Parietal lobe (tissue), 2 donors: ENCODE results near the gene SLX4IP. TPM values are rescaled to one million over a fixed set of nuclear protein-coding genes. Genes with fewer than 3 reads are reported as not detected.

ENCODE experiments used
- small RNA-seq: library from RNA; depleted of rRNA; stranded (forward); fragments of <200 nt; gene quantifications from one replicate; pipeline ENCODE3, GENCODE V24; 2014; ENCODE audit warnings: low replicate concordance
- total RNA-seq: library from RNA; depleted of rRNA; stranded (reverse); fragments of >200 nt; gene quantifications from one replicate; pipeline ENCODE4 v1.2.3, GENCODE V29; 2014

SLX4IP gene
- total RNA-seq, result 7.8 TPM

DNA sequence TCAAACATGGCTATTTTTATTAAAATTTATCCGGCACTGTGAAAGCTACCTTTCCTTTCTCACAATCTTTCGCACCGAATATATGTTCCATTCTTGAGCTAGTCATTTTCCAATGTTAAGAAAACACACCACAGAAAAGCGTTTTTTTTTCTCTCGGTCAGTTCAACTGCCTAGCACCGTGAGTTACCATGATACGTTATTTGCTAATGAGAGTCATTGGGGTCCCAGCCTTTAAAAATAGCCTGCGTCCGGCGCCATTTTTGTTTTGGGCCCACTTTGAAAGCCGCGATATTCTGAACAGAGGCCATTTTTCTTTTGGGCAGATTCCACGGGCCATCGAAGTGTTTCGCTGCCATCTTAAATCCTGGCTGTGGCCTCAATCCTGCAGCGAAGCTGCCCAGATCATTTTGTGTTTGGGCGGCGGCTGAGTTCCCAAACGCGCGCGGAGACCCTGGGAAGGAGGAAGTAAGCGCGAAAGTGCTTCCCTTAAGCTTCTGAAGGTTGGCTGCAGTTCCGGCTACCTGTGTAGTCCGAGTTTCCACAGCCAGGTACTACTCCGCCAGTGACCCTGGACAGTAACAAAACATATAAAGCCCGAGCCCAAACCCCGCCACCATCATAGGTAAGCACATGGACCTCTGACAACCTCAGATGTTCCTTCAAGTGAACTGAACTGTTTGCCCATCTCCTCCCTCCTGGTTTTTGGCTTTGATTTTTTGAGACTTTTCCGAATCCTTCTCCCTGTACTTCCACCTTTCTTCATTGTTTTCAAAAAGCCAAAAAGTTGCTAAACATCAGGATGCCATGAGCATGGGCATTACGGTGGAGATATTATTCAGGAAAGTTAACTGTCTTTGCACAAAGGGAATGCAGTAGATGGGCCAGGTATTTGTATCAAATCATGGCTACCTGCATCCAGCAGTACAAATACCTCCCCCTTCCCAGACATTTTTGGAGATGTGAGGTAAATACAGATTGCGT lies at the start of gene SLX4IP:
Gene SLX4IP, plus strand, starts transcription at position 474 of the 981 bp plus-strand sequence. CDS start 22,900 bp downstream, outside the sequence.

DNA sequence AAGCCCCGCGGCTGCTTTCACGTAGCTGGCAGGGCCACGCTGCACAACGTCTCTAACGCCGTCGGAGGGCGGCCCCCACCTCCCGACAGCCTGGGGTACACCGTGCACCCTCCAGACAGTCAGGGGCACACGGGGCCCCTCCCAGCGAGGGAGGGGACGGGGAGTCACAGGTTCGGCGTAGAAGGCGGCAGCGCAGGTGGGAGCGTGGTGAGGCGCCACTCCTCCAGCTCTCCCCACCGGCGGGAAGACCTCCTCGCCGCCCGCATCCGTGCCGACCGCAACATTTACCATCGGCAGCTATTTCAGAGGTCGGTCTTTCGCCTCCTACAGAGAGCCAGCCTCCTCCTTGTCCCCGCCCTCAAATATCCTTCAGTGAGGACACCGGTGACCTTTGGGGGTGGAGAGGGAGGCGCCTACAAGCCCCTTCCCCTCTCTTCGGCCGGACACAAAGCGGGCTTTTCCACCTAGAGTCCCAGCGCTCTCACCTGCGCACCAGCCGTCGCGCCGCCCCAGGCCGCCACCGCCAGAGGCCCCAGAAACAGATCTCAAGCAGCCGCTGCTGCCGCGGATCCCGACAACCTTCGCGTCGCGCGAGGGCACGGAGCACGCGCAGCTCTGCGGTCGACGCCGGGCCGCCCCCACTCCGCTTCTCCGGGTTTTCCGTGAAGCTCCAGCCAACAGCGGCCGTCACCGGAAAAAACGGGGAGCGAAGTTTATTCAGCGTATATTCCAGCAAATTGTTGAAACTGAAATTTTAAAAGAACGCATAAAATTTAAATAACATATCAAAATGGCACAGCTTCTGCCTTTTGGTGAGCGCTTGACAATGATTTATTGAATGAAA lies 1.3 kb upstream of the SLX4IP start, which contains the start of gene MKKS:
Gene MKKS, minus strand, starts transcription at position 600 of the 844 bp plus-strand sequence. CDS start 20,708 bp downstream, outside the sequence.

DNA sequence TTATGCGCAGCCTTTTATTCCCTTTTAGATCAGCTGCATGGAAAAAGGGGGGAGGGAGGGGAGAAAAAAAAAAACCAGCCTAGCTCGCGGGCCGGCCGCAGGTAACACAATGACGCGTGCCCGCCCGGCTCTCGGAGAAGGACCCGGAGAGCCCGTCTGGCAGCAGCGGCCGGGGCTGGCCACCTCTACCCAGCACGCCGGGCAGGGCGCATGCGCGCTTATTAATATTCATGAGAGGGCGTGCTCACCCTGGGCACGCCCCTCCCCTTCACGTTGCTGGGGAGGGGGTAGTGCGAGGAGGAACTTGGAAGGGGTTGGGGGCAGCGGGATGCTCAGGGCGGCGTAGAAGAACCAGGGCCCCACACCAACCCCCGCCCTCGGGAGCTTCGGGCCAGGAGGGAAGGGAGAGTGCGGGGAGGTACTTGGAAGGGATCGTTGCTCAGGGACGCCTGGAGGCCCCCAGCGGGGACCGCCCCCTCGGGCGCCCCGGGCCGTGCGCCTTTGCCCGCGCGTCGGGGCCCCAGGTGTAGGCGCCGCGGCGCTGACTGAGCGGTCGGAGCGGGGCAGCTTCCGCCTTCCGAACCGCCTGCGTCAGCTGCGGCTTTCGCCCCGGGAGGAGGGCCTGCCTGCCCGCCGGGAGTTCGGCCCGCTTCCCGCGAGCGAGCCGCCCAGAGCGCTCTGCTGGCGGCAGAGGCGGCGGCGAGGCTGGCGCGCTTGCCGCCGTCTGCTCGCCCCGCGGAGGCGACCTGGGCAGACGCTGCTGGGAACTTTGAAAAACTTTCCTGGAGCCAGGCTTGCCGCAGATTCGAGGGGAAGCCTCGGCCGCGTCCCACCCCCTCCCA lies 239.0 kb downstream of the SLX4IP start, which contains the start of gene JAG1:
Gene JAG1, minus strand, starts transcription at position 158 of the 842 bp plus-strand sequence. CDS start 469 bp downstream, outside the sequence.

Small RNA genes within 50 kb of the gene (small RNA-seq; reads per million reads assigned to genes)
- not detected for gene MIR6870

Other genes starting within 250 kb of the SLX4IP start
- gene SNAP25, start 216.5 kb upstream of the SLX4IP start, total RNA-seq, result 100 TPM
- 24.1 TPM for gene MKKS, start 1.1 kb upstream of the SLX4IP start, total RNA-seq
- 33.8 TPM for gene JAG1, start 238.7 kb downstream of the SLX4IP start, total RNA-seq